Fibroblast of gingiva (primary cell): ENCODE results near the gene CHADL.

Source experiments
- DNase-seq: peaks from one replicate; pipeline ENCODE4 v3.0.0-alpha.2; 2011; ENCODE audit warnings: low read depth

Gene CHADL

GRCh38 chr22:41230401-41230785, 10.3 kb downstream of the CHADL start:
- no peak for DNase-seq

DNA sequence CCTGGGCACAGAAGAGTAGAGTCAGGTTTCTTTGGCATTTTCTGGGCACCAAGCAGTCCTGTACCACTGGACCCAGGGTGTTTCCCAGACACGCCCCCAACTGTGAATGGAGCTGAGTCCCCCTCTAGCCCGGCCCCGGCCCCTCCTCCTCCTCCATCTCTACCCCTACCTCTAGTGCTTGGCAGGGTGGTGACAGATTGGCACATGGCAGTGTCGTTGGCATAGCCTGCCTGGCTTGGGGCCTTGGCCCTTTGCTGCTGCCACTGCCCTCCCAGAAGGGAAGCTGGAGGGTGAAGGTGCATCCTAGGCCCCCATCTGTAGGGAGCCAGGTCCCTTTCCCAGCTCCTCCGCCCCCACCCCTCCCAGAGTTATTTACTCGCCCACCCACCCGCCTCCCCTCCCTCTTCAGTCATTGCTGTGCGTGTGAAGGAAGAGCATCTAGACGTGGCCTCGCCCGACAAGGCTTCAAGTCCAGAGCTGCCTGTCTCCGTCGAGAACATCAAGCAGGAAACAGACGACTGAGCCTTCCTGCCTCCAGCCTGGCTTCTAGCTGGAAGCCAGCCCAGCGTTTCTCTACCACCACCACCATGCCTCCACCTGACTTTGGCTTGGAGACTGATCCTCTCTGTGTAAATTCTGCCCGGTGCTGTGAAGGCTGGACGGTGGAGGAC, 10.9 kb downstream of the CHADL start:
- DNase-seq: no peak

DNA sequence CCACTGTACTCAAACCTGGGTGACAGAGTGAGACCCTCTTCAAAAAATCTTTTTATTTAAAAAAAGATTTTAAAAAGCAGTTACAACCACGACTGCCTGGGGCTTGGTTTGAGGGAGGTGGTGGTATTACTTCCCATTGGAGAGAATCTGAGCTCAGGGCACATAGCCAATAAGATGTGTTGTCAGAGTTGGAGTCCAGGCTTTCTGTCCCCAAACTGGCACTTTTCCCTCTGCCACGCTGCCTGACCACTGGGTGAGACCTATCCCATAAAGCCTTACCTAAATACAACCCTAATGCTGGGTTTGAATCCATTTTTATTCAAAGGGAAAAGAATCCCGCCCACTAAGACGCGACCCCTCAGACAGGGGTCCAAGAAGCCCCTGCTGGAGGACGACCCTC, 11.5 kb downstream of the CHADL start:
- DNase-seq: no peak

DNA sequence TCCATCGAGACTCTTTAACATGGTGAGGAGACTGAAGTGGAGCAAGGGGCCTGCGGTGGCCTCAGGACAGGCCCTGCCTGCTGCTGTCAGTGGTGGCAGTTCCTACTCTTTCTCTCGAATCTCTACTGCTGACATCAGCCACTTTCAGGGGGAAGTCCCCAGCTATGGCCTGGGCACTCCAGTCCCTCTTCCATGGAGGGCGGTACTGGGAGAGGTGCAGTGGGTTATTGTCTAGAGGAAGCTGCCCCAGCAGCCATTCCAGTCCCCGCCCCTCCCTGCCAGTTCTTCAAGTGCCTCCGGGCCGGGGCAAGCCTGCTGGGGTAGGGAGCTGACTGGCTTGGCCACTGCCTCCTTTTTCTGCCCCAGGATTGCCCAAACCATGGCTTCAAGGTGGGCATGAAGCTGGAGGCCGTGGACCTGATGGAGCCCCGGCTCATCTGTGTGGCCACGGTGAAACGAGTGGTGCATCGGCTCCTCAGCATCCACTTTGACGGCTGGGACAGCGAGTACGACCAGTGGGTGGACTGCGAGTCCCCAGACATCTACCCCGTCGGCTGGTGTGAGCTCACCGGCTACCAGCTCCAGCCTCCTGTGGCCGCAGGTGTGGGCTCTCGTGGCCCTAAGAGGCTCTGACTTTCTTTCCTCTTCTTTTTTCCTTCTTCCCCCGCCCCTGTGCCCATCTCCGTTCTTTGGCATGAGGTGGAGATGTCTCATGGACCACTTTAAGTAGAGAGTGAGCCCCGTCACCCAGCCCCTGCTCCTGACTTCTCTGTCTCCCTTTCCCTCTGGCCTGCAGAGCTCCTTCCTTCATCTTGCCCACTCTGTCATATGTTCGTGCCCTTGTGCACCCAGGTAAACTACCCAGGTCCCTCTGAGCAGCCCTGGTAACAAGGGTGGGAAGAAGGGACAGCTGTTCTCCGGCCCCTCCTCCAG, 13.7 kb downstream of the CHADL start:
- no peak for DNase-seq

DNA sequence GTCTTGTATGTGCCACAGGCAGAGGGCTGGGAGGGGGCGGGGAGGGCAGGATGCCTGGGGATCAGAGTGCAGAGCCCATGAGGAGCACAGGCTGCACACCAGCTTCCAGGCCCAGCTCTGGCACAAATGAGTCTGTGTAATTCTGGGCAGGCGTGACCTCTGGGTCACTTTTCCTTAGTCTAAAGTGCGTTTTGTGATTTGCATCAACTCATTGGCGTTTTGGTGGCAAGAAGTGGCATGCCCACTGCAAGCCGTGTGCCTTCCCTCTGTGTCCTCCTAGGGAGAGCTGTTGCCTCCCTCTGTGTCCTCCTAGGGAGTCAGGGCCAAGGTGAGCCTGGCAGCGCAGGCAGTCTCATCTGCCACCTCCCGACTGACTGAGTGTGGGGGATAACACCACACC, 17.2 kb downstream of the CHADL start:
- DNase-seq: no peak

DNA sequence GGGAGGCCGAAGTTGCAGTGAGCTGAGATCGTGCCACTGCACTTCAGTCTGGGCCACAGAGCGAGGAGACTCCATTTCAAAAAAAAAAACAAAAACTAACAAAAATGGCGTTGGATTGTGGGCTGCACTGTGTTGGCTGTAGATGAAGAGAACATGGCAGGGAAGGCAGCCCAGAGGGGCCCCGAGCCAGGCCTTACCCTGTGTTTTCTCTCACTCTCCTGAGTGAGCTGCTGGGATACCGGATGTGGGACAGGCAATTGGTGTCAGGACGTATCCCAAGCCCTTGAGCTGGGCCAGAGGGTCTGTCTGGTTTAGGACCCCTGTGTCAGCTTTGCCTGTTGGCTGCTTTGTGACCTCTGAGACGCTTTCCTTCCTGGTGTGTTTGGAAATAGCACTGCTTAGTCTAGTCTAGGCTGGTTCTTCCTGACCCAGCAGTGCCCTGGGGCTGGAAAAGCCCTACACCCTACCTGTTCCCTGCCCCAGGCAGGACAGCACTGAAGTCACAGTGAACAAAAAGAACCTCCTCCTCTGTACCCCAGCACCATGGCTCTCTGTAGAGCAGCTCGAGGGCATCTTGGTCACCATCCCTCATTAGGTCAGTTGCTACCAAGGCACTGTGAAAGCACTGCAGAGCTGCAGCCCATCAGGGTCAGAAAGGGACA, 17.8 kb downstream of the CHADL start:
- DNase-seq: no peak

DNA sequence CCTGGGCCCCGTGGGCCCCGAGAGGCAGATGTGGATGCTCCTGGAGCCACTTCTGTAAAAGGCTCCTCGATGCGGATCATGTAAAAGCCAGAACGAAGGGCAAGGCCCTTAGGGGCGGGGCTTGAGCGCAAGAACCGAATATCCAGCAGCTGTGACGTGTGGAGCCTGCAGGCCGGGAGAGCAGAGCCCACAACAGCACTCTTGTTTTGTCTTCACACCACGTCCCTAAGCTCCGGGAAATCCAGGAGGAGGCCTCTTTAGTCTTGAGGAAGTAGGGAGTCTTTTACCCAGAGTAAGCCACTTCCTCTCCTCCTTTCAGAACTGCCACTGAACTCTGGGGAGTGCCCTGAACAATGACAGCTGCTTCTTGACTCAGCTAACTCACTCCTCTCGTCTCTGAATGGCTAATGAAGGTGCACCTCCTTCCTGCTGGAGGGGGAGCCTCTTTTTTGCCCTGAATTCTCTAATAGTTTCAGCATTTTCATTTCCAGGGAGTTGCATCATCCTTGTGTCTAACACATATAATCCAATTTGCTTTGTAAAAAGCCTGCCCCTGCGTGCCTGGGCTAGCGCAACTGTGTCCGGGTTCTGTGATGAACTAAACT, 23.1 kb downstream of the CHADL start:
- DNase-seq: peak; percentile 89

DNA sequence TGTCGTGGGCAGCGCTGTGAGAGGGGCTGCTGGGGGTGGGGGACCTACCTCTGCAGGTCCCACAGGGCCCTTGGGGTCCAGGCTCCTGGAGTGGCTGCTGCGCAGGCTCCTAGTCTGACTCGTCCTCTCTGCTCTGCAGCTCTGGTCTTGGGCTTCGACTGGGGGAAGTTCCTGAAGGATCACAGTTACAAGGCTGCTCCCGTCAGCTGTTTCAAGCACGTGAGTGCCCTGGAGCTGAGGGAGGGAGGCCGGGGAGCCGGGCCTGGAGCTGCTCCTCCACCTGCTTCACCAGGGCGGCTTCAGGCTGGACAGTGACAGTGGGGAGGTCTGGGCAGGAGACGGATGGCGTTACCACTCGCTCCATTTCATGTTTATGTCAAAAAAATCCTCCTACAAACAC, 23.7 kb downstream of the CHADL start:
- no peak for DNase-seq

GRCh38 chr22:41215926-41216325, 24.8 kb downstream of the CHADL start:
- DNase-seq: no peak

DNA sequence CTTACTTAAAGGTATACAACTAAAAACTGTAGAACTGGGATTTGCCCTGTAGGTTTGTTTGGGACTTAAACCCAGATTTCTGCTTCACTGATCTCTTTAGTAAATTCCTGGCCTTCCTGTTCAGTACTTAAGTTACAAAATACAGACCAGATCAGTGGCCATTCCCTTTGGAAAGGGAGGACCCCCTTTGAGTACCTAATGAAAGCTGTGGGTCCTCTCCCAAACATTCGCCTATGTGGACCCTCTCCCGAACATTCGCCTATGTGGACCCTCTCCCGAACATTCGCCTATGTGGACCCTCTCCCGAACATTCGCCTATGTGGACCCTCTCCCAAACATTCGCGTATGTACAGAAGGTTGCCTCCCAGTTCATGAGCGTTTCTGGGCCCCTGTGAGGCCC, 25.3 kb downstream of the CHADL start:
- no peak for DNase-seq

DNA sequence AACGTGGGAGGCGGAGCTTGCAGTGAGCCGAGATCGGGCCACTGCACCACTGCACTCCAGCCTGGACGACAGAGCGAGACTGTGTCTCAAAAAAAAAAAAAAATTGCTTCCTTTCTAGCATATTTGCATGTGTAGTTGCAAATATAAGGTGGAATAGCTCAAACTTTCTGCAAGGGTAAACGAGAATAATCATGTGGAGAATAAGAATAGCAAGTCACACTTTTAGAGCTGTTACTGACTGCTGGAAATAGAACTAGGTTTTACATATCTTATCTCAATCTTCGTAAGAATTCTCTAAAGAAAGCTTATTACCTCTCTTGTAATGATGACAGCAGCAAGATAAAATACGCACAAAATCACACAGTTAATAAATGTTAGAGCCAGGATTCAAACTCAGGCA, 34.0 kb downstream of the CHADL start:
- DNase-seq: no peak

GRCh38 chr22:41204992-41205900, 35.5 kb downstream of the CHADL start, which contains the start of gene L3MBTL2:
Gene L3MBTL2 (plus strand): TSS chr22:41205312. CDS start chr22:41205363, 51 bp downstream.
- peak; percentile 90 for DNase-seq

DNA sequence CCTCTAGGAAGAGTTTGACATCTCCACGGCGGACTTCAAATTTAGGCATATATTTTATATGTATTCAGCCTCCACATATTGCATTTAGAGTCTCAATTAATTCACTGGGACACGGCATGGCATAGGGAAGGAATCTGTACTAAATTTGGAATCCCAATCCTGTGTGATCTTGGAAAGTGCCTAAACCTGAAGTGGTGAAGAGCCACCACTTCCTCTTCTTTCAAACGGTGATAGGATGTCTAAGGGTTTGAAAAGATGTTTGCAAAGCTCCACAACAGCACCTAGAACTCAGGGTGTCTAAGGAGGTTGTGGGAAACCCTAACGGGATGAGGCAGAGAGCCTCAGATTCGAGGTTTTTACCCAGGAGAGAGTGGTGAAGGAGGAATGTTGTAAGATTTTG, 36.7 kb downstream of the CHADL start:
- no peak for DNase-seq

DNA sequence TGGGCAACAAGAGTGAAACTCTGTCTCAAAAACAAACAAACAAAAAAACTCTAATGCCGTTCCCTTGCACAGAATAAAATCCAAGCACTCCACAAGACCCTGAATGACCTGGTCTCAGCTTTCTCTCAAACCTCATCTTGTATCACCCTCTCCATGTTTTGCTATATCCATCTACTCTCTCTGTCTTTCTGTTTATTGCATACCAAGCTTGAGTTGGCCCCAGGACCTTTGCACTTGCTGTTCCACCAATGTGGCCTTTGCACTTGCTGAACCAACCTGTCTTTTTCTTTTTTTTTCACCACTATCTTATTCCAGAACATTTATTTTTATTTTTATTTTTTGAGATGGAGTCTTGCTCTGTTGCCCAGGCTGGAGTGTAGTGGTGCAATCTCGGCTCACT, 37.6 kb downstream of the CHADL start:
- DNase-seq: no peak

- DNase-seq: no peak
Observed at GRCh38 chr22:41201141-41201540, 39.6 kb downstream of the CHADL start.

- no peak for DNase-seq
Observed at GRCh38 chr22:41198027-41198580, 42.6 kb downstream of the CHADL start.

DNA sequence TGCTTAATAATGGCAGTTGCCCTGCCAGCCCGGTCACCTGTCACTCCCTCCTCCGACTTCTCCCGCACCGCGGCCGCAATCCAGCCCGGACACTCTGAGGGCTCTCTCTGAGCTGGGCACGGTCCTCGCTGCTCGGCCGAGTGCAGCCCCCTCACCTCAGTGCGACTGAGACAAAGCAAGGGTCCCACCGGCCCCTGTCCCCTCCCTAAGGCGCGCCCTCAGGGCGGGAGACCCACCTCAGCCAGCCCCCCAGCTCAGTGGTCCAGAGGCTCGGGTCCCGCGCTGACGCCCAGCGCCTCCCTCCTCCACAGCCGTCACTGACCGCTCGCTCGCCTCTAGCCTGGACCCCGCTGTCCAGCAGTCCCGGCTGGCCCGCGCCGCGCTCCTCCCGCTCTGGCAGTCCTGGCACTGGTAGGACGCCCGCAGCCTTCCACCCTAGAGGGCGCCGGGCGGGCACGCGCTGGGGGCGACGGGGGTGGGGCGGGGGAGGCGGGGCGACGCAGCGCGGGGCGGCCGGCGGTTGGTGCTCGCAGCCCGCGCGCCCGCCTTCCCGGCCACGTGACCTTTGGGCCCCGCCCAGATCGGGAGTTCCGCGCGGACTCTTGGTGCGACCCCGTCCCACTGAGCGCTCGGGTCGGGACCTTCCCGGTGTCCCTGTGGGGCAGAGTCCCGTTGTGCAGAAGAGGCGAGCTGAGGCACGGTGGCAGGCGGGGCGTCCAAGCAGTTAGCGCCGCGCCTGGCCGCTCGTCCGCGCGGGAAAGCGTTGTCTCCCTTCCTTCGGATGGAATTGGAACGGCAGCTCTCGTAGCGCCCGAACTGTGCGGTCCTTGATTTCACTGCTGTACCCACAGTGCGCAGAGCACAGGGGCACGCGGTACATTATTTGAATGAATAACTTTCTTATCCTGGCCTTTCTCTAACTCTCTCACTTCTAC, 43.4 kb downstream of the CHADL start:
- peak; percentile 45 for DNase-seq

DNA sequence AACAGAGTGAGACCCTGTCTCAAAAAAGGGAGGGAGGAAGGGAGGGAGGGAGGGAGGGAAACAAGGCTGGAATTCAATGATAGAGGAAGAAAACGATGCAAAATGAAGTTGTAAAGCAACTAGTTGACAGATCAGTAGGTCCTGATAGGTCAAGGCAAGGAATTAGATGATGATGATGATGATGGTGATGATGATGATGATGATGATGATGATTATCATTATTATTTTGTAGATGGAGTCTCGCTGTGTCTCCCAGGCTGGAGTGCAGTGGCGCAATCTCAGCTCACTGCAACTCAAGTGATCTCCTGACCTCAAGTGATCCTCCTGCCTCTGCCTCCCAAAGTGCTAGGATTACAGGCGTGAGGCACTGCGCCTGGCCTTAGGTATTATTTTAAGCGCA, 46.9 kb downstream of the CHADL start:
- DNase-seq: no peak

- DNase-seq: no peak
Observed at GRCh38 chr22:41191467-41191866, 49.3 kb downstream of the CHADL start.

GRCh38 chr22:41184679-41185078, 56.1 kb downstream of the CHADL start:
- no peak for DNase-seq
